Transverse colon (tissue), 4 donors: Measurements from ENCODE around the gene ATP5MG.

Experiments
- POLR2A ChIP-seq: fragments of 450-650 bp; IDR thresholded peaks from one replicate; pipeline ENCODE4 v1.6.1; 2016; ENCODE audit warnings: antibody characterized with exemption, mild to moderate bottlenecking, moderate library complexity
- POLR2AphosphoS5 ChIP-seq, 3 donors: sonication (generic); formaldehyde crosslinking; IDR thresholded peaks; one replicate each; pipeline ENCODE4 v1.6.1; 2016; ENCODE audit warnings: antibody characterized with exemption in 3 of 3
- TF ChIP-seq, protein P1 (sequence below), 5 experiments: fragments of 200-600 bp in 3 of 5; fragments of 450-650 bp in 2 of 5; sonication (generic) in 3 of 5; IDR thresholded peaks; 1 replicate in 2 of 5; 2 replicates in 3 of 5; pipeline ENCODE4 v1.5.1; 2016 to 2017; ENCODE audit warnings: antibody characterized with exemption in 5 of 5, inconsistent platforms in 3 of 5, mild to moderate bottlenecking in 2 of 5, moderate library complexity in 1 of 5

- TF ChIP-seq POLR2A (no peak), POLR2AphosphoS5 (IDR thresholded peaks at IDR 0.05) (no peak)
- TF ChIP-seq, protein P1, sequence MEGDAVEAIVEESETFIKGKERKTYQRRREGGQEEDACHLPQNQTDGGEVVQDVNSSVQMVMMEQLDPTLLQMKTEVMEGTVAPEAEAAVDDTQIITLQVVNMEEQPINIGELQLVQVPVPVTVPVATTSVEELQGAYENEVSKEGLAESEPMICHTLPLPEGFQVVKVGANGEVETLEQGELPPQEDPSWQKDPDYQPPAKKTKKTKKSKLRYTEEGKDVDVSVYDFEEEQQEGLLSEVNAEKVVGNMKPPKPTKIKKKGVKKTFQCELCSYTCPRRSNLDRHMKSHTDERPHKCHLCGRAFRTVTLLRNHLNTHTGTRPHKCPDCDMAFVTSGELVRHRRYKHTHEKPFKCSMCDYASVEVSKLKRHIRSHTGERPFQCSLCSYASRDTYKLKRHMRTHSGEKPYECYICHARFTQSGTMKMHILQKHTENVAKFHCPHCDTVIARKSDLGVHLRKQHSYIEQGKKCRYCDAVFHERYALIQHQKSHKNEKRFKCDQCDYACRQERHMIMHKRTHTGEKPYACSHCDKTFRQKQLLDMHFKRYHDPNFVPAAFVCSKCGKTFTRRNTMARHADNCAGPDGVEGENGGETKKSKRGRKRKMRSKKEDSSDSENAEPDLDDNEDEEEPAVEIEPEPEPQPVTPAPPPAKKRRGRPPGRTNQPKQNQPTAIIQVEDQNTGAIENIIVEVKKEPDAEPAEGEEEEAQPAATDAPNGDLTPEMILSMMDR (IDR thresholded peaks at IDR 0.05), result no peak
Observed at GRCh38 chr11:118398791-118399559, 2.4 kb upstream of the ATP5MG start.
